HG02763 (cell line): Measurements from ENCODE around the gene WDPCP.
"Not testable (repeated sequence)": the region's sequence is repeated elsewhere in the genome, so short reads cannot be mapped to it uniquely, and the experiment has no call there.

Experiments used
- ATAC-seq: cut with Tn5 transposase; IDR thresholded peaks from one replicate; pipeline ENCODE4 v1.9.1; 2021; ENCODE audit warnings: mild to moderate bottlenecking, moderate library complexity; ENCODE audit not compliant: unreplicated experiment

WDPCP gene

DNA sequence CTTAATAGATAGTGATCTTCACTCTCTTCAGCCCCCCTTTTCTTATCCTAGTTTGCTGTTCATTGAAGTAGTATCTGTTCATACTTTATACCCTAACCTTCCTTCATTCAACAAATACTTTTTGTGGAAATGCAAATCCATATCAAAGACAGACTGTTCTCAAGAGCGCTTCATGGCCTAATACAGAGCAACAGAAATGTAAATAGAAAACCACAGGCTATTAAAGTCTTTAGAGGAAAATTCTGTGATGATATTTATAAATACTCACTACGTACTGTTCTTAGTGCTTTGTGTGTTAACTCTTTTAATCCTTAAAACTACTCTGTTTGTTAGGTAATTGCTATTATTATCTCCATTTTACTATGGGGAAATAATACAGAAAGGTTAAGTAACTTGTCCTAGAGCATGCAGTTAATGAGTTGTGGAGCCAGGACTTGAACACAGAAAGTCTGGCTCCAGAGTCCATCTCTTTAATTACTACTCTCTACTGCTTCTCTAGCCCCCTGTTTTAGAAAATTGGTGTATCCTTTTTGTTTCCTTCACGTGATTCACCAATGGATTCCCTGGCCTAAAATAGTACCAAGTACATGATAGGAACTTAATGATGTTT, 3.4 kb upstream of the WDPCP start:
- no peak for ATAC-seq

DNA sequence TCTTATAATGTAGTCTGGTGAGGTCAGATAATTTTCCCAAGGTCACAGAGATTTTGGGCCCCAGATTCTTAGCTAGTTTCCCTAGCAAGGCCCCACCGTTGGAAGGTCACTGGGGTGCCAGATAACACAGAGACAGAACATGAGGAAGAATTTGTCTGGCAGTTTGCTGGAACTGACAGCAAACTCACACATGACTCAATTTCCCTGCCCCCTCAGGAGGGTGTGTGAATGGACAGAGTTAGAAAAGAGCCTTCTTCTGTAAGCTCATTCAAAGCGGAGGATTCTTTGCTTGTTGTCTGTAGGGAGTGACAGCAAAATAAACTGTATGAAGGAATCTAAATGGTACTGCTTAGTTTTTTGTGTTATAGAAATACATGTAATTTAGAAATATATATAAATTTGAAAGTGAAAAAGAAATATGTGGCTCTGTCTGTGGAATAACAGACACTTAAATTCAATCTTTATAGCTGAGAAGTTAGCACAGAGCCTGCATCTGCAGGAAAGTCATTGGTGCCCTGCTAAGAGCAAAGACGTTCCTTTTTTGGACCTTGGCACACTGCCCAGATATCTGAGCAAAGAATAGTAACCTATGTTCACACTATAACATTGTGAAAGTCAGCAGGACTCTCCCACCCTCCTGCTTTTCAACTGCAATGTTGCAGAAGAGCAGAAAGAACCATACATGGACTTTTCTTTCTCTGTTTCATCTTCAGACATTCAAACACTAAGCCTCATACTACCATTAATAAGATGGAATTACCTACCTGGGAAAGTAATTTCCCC, 2.5 kb upstream of the WDPCP start:
- ATAC-seq, result no peak

DNA sequence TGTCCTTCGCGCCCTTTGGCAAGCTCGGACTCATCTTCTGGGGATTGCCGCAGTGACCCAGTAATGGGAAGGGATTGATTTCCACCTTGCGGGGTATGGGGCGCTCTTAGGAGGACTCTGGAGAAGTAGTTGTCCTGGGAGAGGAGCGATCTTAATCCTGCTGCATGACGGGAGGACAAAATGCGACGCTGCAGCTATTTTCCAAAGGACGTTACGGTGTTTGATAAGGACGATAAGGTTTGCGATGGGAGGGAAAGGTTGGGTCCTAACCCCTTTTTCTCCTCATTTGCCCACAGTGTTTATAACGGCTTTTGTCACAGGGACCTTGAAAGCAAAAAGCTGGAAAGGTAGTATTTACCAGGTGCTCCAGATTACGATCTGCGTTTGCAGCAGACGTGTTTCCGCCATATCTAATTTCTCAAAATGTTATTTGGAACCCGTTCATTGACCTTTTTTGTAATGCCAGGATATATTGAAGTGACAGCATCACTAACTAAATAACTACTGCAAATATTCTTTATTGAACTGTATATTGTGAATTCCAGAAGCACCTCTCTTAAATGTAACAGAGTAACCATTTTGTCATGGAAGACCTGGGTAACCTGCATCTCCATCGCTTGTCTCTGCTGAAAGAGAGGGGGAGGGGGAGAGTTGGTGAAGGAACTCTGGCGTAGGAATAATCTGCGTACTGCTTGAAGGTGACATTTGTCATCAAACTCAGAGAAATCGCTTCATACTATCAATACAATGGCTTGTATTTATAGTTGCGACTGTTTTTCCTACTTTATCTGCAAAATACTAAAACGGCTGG, 1.1 kb upstream of the WDPCP start:
- peak; percentile 3 for ATAC-seq

DNA sequence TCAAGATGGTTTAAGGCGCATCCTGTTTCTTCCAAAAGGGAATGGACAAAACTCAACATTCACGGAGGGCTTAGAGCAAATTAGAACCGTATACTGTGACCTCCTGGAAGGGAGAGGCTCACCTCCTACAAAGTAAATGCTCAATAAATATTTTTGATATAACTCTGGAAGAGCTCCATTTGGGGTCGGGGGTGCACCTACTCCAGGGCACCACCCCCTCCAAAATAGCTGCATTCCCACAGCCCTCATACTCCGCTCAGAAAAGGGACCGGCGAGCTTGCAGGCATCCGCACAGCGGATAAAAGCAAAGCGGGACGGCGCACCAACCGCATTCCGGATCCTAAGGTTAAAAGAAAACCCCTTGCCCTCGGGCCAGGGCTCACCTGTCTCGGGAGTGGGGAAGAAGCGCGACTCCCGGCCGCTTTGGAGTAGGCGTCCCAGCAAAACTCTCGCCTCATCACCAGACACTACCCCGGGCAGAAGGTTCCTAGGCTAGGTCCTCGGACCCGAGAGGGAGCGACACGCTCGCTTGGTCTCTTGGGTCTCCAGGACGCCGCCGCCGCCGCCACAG, 378 bp downstream of the WDPCP start:
- ATAC-seq, result no peak

DNA sequence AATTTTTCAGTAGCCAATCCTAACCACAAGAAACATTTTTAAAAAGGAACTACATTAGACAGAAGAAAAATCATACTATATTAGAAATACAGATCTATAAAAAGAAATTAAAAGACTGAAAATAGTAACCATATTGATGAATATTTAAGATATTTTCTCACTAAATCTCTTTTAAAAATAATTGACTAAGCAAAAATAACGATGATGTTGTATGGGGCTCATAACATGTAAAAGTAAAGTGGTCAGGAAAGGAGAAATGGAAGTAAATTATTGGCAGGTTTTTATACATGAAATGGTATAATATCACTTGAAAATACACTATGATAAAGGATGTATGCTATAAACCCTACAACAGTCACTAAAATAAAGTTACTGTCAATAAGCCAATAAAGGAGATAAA, 5.4 kb downstream of the WDPCP start:
- no peak for ATAC-seq

DNA sequence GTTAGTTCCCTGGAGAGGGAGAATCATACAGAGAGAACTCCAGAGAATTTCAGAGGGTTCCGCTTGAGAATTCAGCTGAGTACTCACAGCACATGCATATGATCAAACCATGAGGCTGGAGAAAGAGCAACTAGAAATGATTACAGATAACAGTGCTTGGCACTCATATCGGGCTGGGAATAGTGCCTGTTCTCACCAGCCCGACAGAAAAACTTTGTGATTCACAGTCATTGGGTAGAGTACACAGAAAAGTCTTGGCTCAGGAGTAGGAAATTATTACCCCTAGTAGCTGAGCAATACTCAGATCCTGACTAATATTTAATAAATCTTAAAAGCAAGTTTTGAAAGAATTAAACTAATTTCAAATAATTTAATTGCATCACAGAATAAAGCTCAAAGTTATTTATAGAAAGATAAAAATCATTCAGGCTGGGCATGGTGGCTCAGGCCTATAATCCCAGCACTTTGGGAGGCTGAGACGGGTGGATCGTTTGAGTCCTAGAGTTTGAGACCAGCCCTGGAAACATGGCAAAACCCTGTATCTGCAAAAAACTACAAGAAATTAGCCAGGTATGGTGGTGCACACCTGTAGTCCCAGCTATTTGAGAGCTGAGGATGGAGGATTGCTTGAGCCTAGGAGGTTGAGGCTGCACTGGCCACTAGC, 6.8 kb downstream of the WDPCP start:
- ATAC-seq, result no peak

DNA sequence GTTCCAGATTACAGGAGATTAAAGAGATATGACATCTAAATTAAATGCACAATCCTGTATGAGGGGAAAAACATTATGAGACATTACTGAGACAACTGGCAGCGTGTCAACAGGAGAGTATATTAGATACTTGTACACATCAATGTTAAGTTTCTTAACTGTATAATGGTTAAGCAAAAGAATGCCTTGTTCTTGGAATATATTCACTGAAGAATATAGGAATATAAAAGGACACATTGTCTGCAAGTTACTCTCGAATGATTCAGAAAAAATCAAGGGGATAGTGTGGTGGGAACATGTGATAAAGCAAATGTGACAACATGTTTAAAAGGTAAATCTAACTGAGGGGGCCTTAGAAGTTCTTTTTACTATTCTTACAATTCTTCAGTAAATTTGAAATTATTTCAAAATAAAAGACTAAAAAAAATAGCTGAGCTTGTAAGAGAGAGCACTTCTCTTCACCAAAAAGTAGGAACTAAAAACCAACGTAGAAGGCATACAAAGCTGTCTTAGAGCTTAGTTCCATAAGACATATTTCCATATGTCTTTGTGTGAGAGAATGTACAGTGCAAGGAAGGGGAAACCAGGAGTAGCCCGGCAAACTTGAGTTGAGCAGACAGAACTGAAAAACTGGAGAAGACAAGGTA, 7.5 kb downstream of the WDPCP start:
- no peak for ATAC-seq

DNA sequence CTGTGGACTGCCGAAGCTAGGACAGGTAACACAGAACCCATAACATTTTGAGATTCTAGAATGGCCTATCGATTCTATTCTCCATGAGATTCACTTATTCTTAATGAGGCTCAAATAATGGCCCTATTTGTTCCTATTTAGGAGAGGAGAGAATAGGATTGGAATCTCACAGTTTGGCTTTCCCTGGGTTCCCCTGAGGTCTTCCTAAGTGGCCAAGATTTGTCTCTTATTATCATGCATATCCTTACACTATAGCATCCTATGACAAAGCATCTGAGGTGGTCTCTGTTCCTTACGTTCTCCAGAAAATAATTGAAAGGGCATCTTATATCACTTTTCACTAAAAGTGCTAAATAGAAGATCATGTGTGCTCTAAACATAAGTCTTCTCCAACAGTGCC, 9.5 kb downstream of the WDPCP start:
- ATAC-seq, result no peak

DNA sequence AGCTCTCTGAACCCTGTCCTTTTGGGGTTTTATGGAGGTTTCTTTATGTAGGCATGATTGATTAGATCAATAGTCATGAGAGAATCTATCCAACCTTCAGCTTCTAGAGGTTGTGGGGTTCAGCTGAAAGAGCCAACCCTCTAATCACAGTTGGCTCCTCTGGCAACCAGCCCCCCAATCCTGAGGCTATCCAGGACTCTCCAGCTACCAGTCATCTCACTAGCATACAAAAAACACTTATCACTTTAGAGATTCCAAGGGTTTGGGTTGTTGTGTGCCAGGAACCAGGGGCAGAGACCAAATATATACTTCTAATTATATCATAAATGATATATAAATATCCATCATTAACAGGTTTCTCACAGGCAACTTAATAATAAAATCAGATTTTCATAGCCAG, 11.7 kb downstream of the WDPCP start:
- ATAC-seq, result no peak

DNA sequence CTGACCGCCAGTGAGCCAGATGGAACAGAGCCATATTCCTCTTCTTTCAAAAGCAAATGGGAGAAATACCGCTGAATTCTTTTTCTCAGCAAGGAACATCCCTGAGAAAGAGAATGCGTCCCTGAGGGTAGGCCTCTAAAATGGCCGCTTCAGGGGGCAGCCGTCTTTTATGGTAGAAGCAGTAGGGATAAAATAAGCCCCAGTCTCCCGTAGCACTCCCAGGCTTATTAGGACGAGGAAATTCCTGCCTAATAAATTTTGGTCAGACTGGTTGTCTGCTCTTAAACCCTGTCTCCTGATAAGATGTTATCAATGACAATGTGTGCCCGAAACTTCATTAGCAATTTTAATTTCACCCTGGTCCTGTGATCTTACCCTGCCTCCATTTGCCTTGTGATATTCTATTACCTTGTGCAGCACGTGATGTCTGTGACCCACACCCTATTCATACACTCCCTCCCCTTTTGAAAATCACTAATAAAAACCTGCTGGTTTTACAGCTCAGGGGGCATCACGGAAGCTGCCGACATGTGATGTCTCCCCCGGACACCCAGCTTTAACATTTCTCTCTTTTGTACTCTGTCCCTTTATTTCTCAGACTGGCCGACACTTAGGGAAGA, 14.4 kb downstream of the WDPCP start:
- not testable (repeated sequence) for ATAC-seq

DNA sequence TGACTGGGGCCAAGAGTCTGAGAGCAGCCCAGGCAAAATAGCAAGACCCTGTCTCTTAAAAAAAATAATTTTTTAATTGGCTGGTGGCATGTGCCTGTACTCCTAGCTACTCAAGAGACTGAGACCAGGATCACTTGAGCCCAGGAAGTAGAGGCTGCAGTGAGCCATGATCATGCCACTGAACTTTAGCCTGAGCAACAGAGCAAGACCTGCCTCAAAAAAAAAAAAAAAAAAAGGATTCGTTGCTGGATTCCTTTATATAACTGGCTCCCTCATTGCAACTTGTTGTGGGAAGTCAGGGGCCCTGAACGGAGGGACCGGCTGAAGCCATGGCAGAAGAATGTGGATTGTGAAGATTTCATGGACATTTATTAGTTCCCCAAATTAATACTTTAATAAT, 15.3 kb downstream of the WDPCP start:
- not testable (repeated sequence) for ATAC-seq

DNA sequence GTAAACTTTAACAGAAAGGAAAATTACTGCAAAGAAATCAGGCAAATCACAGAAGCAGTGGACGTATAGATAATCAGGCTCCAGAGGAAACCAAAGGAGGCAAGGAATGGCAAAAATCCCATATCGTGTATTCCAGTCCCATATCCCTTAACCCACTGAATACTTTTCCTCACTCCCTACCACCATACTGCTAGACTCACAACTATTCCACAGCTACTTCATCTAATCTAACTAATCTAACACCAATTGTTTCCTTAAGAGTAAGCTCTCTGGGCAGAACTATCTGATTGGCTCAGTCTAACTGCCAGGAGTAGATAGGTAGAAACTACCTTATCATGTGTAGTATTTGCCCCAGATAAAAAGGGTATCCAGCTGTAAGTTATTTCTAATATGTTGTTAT, 16.3 kb downstream of the WDPCP start:
- ATAC-seq, result no peak

DNA sequence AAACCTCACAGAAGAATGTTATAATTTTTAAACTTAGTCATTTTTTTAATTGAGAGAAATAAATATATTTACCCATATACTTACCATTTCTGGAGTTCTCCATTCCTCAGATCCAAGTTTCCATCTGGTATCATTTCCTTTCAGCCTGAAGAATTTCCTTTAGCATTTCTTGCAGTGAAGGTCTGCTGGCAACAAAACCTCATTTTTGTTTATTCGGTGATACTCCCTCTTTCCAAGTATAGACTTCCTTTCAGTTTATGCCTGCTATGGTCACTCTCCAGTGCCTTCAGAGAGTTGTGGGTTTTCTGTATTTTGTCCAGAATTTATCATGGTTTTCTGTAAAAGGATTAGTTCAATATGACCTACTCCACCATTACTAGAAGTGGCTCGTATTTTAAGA, 17.0 kb downstream of the WDPCP start:
- no peak for ATAC-seq

DNA sequence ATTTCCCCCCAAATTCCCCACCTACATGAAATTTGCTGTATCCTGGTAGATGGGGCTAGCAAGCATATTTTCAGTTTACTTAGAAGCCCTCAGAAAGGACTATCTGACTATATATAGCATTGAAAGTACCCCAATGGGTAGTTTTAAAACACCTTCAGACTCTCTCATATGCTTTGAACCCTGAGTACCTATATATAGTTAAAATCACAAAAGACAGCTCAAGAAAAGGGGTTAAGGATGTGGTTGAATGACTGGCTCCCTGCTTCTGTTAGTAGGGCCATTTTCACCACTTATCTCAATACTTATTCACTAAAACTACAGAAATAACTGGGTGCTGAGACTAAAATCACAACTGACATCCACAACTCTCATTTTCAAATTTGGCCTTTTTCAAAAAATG, 18.5 kb downstream of the WDPCP start:
- ATAC-seq, result peak; percentile 48

DNA sequence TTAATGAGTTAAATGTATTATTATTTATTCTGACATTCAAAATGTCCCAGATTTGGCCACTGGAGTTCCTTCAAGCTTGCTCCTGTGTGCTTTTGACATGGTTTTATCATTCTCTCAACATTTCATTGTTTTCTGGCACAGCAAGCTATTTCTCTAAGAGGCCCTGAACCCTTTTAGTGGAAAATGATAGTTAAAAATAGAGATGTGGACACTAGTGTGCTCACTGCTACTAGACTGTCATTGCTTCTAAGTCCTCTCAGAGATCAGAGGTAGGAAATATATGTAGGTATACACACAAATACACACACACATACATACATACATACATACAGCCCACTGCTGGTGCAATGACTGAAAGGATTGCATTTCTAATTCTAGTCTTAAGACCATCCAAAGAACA, 25.5 kb downstream of the WDPCP start:
- no peak for ATAC-seq

DNA sequence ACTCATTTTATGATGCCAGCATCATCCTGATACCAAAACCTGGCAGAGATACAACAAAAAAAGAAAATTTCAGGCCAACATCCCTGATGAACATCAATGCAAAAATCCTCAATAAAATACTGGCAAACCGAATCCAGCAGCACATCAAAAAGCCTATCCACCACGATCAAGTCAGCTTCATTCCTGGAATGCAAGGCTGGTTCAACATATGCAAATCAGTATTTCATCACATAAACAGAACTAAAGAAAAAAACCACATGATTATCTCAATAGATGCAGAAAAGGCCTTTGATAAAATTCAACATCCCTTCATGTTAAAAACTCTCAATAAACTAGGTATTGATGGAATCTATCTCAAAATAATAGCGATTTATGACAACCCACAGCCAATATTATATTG, 29.4 kb downstream of the WDPCP start:
- not testable (repeated sequence) for ATAC-seq

DNA sequence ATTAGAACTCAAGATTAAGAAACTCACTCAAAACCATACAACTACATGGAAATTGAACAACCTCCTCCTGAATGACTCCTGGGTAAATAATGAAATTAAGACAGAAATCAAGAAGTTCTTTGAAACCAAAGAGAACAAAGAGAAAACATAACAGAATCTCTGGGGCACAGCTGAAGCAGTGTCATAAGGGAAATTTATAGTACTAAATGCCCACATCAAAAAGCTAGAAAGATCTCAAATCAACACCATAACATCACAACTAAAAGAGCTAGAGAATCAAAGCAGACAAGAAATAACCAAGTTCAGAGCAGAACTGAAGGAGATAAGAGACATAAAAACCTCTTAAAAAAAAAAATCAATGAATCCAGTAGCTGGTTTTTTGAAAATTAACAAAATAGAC, 30.5 kb downstream of the WDPCP start:
- ATAC-seq, result not testable (repeated sequence)

DNA sequence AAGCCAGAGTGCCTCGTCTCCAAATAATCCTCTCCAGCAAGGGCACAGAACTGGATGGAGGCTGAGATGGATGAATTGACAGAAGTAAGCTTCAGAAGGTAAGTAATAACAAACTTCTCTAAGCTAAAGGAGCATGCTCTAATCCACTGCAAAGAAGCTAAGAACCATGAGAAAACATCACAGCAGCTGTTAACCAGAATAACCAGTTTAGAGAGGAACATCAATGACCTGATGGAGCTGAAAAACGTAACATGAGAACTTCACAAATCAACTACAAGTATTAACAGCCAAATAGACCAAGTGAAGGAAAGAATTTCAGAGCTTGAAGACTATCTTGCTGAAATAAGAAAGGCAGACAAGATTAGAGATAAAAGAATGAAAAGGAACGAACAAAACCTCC, 32.3 kb downstream of the WDPCP start:
- no peak for ATAC-seq

DNA sequence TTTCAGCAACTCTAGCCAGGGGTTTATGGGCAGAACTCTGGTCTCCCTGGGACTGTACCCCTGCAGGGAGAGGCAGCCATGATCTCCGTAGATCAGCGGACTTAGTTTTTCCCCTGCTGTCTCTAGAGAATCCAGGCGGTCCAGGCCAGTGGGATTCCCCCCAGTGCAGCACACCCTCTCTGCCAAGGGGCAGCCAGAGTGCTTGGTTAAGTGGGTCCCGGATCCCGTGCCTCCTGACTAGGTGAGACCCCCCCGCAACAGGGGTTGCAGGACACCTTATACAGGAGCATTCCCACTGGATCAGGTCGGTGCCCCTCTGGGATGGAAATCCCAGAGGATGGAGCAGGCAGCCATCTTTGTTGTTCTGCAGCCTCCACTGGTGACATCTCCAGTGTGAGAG, 33.0 kb downstream of the WDPCP start:
- ATAC-seq, result no peak

DNA sequence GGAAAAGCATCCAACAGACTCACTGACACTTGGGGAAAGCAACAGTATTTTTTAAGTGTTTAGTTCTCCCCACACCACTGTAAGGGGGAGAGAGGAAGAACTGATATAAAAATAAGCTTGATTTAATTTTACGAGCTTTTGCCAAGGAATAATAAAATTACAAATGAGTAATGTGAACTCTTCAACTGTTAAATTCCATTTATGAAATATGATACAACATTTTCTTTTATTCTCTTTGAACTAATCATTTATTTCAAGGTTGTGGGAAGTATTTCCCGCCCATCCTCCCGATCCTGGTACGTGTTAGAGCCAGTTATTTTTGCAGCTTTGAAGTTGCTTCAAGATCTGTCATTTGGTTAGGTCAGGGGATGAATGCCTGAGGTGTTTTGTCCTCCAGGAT, 35.2 kb downstream of the WDPCP start:
- ATAC-seq, result no peak
